Measurements from ENCODE around the gene CCDC127. TPM values are rescaled to one million over a fixed set of nuclear protein-coding genes. Genes with fewer than 3 reads are reported as not detected.
A peak's percentile ranks its signal among the peaks of the same experiment; 100 is the strongest.

CCDC127 gene
- total RNA-seq, 1 experiment from 2014 or later, result 5.4 TPM

DNA sequence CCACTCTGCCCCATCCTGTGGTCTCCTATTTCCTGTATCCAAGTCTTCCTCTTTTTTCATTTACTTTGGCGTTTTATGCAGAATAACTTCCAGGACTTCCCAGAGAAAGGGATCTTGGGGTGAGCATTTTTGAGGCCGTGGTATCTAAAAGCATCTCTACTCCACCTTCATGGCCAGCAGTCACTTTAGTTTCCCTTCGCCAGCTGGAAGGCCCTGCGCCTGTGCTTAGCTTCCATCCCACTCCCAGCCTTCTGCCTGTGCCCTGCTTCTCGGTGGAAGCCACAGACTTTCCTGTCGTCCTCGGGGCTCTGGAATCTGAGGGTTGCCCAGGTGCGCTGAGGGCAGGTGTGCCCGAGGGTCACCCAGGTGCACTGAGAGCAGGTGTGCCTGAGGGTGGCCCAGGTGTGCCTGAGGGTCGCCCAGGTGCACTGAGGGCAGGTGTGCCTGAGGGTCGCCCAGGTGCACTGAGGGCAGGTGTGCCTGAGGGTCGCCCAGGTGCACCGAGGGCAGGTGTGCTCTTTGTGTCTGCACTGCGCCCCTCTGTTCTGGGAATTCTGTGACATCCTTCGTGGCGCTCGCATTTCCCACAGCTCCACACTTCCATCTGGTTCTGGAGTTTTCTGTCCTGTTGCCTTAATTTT lies 59.0 kb downstream of the CCDC127 start:
- no peak for DNase-seq (ENCODE audit: low read depth)

DNA sequence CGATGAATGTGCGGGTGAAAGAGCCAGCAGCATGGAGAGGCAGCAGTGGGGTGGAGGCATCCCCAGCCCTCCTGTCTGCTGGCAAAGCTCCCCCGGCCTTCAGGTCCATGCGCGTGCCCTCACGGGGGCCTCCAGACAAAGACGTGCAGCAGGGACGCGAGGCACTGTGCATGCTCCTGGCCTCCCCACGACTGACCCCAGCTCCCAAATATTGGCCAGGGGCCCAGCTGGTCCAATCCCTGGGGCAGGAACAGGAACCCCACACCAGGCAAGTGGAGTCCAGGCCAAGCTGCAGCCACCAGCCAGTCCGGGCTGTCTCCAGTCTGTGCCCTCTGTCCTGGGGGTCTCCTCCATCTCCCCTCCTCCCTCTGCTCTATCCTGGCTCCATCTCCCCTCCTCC lies 60.2 kb downstream of the CCDC127 start:
- no peak for DNase-seq (ENCODE audit: low read depth)

- DNase-seq (ENCODE audit: low read depth), result no peak
Observed at GRCh38 chr5:157126-157715, 60.7 kb downstream of the CCDC127 start.

GRCh38 chr5:156411-157072 lies 61.4 kb downstream of the CCDC127 start:
- no peak for DNase-seq (ENCODE audit: low read depth)

- no peak for DNase-seq (ENCODE audit: low read depth)
Observed at GRCh38 chr5:155651-156410, 62.1 kb downstream of the CCDC127 start.

DNA sequence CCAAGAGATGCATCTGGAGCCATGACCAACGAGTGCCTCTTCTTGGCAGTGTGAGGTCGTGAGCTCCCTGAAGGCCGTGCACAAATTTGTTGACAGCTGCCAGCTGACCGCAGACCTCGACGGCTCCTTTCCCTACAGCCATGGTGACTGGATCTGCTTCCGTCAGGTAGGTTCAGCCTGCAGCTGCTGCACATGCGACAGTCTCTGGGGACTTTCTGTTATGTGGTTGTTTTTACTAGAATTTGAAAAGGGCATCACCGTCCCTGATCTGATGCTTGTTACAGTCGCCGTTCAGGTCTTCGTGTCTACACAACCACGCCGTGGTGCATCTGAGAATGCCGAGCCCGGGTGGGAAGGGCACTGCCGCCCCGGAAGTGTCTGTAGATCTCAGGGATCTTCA lies 63.1 kb downstream of the CCDC127 start:
- no peak for DNase-seq (ENCODE audit: low read depth)

DNA sequence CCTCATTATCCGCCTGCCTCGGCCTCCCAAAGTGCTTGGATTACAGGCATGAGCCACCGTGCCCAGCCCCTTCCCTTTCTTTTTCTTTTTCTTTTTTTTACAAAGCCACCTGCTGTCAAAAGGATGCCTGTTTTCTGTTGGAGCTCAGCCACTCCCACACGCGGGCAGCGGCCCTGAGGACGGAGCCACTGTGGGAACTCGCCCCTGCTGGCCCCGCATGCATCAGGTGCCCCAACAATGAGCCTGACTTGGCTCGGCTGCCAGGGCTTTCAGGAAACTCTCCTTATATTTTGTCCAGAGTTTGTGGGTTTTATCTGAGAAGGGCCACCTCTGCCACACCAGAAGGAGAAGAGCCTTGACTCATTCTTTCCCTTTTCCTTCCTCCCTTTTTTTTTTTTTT lies 63.7 kb downstream of the CCDC127 start:
- DNase-seq (ENCODE audit: low read depth), result peak; percentile 65

- DNase-seq (ENCODE audit: low read depth), result peak; percentile 91
Observed at GRCh38 chr5:153256-153655, 64.7 kb downstream of the CCDC127 start.

- DNase-seq (ENCODE audit: low read depth), result no peak
Observed at GRCh38 chr5:152077-152476, 65.9 kb downstream of the CCDC127 start.

DNA sequence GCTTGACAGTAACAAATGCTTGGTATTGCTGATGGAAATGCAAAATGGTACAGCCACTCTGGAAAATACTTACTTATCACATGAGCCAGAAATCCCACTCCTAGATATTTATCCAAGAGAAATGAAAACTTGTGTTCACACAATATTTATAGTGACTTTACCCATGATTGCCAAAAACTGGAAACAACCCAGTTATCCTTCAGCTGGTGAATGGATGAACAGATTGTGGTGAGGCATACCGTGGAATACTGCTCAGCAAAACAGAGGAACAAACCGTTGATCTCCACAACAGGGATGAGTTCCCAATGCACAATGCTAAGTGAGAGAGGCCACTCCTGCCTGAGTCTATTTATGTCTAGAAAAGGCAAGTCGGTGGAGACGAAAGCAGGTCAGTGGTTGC lies 67.2 kb downstream of the CCDC127 start:
- no peak for DNase-seq (ENCODE audit: low read depth)

- DNase-seq (ENCODE audit: low read depth), result no peak
Observed at GRCh38 chr5:149745-150485, 68.0 kb downstream of the CCDC127 start.

GRCh38 chr5:147751-148150 lies 70.2 kb downstream of the CCDC127 start:
- no peak for DNase-seq (ENCODE audit: low read depth)

Other genes with a start within 250 kb of the CCDC127 start
- gene PLEKHG4B, start 126.0 kb downstream of the CCDC127 start, total RNA-seq (2014; rRNA removed; shearing (Covaris generic)), result 5.7 and 9.9 TPM in 2 replicates
- gene LRRC14B, start 26.7 kb downstream of the CCDC127 start, total RNA-seq (2014; rRNA removed; shearing (Covaris generic)), result not detected in 2 replicates
- 78.4 and 109 TPM in 2 replicates for gene SDHA, start 167 bp upstream of the CCDC127 start, total RNA-seq (2014; rRNA removed; shearing (Covaris generic))
- gene PDCD6, start 53.5 kb upstream of the CCDC127 start, total RNA-seq (2014; rRNA removed; shearing (Covaris generic)), result 120 and 149 TPM in 2 replicates
- 49.1 and 50.6 TPM in 2 replicates for gene AHRR, start 103.6 kb upstream of the CCDC127 start, total RNA-seq (2014; rRNA removed; shearing (Covaris generic))
- gene EXOC3, start 225.0 kb upstream of the CCDC127 start, total RNA-seq (2014; rRNA removed; shearing (Covaris generic)), result 32.2 and 36.7 TPM in 2 replicates